Fibroblast of skin of left biceps (primary cell): ENCODE results near the gene SMIM44.
"Not testable (repeated sequence)": the region's sequence is repeated elsewhere in the genome, so short reads cannot be mapped to it uniquely, and the experiment has no call there.

ENCODE experiments used
- DNase-seq, 2 experiments: peaks; one replicate each; pipeline ENCODE4 v3.0.0-alpha.2; 2013; ENCODE audit warnings: low read depth in 2 of 2

SMIM44 gene

GRCh38 chr19:3458229-3459088 is 24.8 kb downstream of the SMIM44 start:
- DNase-seq = no peak

- DNase-seq = no peak
Observed at GRCh38 chr19:3457528-3458228, 25.6 kb downstream of the SMIM44 start.

GRCh38 chr19:3456925-3457527 is 26.2 kb downstream of the SMIM44 start:
- no peak for DNase-seq

- DNase-seq = no peak
Observed at GRCh38 chr19:3455960-3456601, 27.2 kb downstream of the SMIM44 start.

GRCh38 chr19:3455393-3455955 is 27.8 kb downstream of the SMIM44 start:
- DNase-seq = no peak

- DNase-seq = no peak
Observed at GRCh38 chr19:3454656-3455392, 28.4 kb downstream of the SMIM44 start.

GRCh38 chr19:3453840-3454239 is 29.4 kb downstream of the SMIM44 start:
- DNase-seq = no peak

- not testable (repeated sequence) for DNase-seq
Observed at GRCh38 chr19:3452942-3453214, 30.4 kb downstream of the SMIM44 start.

GRCh38 chr19:3452171-3452941 is 30.9 kb downstream of the SMIM44 start:
- DNase-seq = no peak

GRCh38 chr19:3451451-3451866 is 31.8 kb downstream of the SMIM44 start:
- DNase-seq = no peak

GRCh38 chr19:3450796-3451411 is 32.3 kb downstream of the SMIM44 start:
- DNase-seq = peak; percentile 96

GRCh38 chr19:3448616-3449334 is 34.5 kb downstream of the SMIM44 start:
- DNase-seq = no peak

GRCh38 chr19:3446657-3447056 is 36.6 kb downstream of the SMIM44 start:
- not testable (repeated sequence) for DNase-seq

GRCh38 chr19:3444695-3445234 is 38.5 kb downstream of the SMIM44 start:
- no peak for DNase-seq

- no peak for DNase-seq
Observed at GRCh38 chr19:3443840-3444694, 39.2 kb downstream of the SMIM44 start.

GRCh38 chr19:3442487-3443071 is 40.7 kb downstream of the SMIM44 start:
- DNase-seq = no peak

GRCh38 chr19:3441986-3442329 is 41.3 kb downstream of the SMIM44 start:
- no peak for DNase-seq
